HCT116 (cell line): ENCODE data around the gene TICAM2. TPM values are rescaled to one million over a fixed set of nuclear protein-coding genes. Genes with fewer than 3 reads are reported as not detected.
A peak's percentile ranks its signal among the peaks of the same experiment; 100 is the strongest.

Source experiments
- ATAC-seq: fragments of 200-7000 bp; cut with Tn5 transposase; 2 replicates; pipeline ENCODE4 v1.9.1; 2020; ENCODE audit warnings: mild to moderate bottlenecking, moderate library complexity
- BruUV-seq: library from RNA; stranded (reverse); fragments of 400-500 nt; replicated peaks from 2 replicates; lab custom pipeline; 2021; lab: Mats Ljungman, UMichigan
- CTCF ChIA-PET: fragments of 300-600 bp; sonication (Branson Sonifier 250); formaldehyde crosslinking; loops from one replicate; lab custom pipeline; 2021; ENCODE audit warnings: antibody characterized with exemption; lab: Charles Lee
- POLR2A ChIA-PET: fragments of 300-600, 350-600 bp; sonication (Branson Sonifier 250); formaldehyde crosslinking; loops from one replicate; lab custom pipeline; 2021; ENCODE audit warnings: antibody characterized with exemption; lab: Charles Lee
- RAD21 ChIA-PET, 2 experiments: fragments of 300-600 bp; sonication (Branson Sonifier 250); formaldehyde crosslinking; loops; one replicate each; lab custom pipeline; 2023; ENCODE audit warnings: low total read pairs in 2 of 2; ENCODE audit not compliant: uncharacterized antibody in 2 of 2, unreplicated experiment in 2 of 2, low non-redundant PET in 1 of 2; lab: Charles Lee
- DNase-seq: peaks from one replicate; pipeline ENCODE4 v3.0.0-alpha.2; 2010; ENCODE audit warnings: low read depth, low spot score
- H2AFZ ChIP-seq: fragments of 200-600 bp; shearing (Covaris generic), sonication (generic); 2 replicates; pipeline ENCODE4 v1.6.1; 2017; ENCODE audit warnings: low read depth, mixed run types, mixed read lengths, antibody characterized with exemption, low read length; ENCODE audit not compliant: poor library complexity, severe bottlenecking
- H3K27ac ChIP-seq: 2 replicates; pipeline ENCODE4 v1.5.1; 2012; ENCODE audit warnings: low read depth, low read length
- H3K27me3 ChIP-seq: fragments of 200-600 bp; sonication (generic); 2 replicates; pipeline ENCODE4 v1.6.1; 2016; ENCODE audit warnings: mixed run types, low read length, mixed read lengths; ENCODE audit not compliant: insufficient read depth
- H3K36me3 ChIP-seq, 2 experiments: fragments of 200-500 bp in 1 of 2; fragments of 200-600 bp in 1 of 2; sonication (Bioruptor generic) in 1 of 2; sonication (generic) in 1 of 2; 2 replicates each; pipeline versions ENCODE4 v1.5.1 to v1.6.1; 2014 to 2016; ENCODE audit warnings: low read length in 2 of 2, inconsistent platforms in 1 of 2, mixed read lengths in 1 of 2, mixed run types in 1 of 2; ENCODE audit not compliant: insufficient read depth in 2 of 2, control insufficient read depth in 1 of 2
- H3K4me1 ChIP-seq, 2 experiments: fragments of 200-600 bp in 1 of 2; sonication (generic) in 1 of 2; 2 replicates each; pipeline versions ENCODE4 v1.5.1 to v1.6.1; 2012 to 2017; ENCODE audit warnings: low read length in 2 of 2, inconsistent platforms in 1 of 2, mild to moderate bottlenecking in 1 of 2, mixed read lengths in 1 of 2, mixed run types in 1 of 2, moderate library complexity in 1 of 2; ENCODE audit not compliant: insufficient read depth in 2 of 2, control insufficient read depth in 1 of 2
- H3K4me2 ChIP-seq: fragments of 200-600 bp; sonication (generic); 2 replicates; pipeline ENCODE4 v1.6.1; 2017; ENCODE audit warnings: mixed run types, low read length, mixed read lengths
- H3K4me3 ChIP-seq, 2 experiments: fragments of 200-600 bp in 1 of 2; sonication (generic) in 1 of 2; replicated peaks in 1 of 2; 2 replicates each; pipeline ENCODE4 v1.5.1; 2011 to 2016; ENCODE audit warnings: low read length in 2 of 2, control low read depth in 1 of 2, low read depth in 1 of 2, mild to moderate bottlenecking in 1 of 2, mixed read lengths in 1 of 2, mixed run types in 1 of 2
- H3K79me2 ChIP-seq: fragments of 200-600 bp; sonication (generic); 2 replicates; pipeline ENCODE4 v1.6.1; 2017; ENCODE audit warnings: mild to moderate bottlenecking, mixed run types, low read length, moderate library complexity, mixed read lengths; ENCODE audit not compliant: insufficient read depth
- H3K9ac ChIP-seq: fragments of 200-600 bp; sonication (generic); 2 replicates; pipeline ENCODE4 v1.6.1; 2016; ENCODE audit warnings: low read length, mixed read lengths
- H3K9me2 ChIP-seq: fragments of 200-600 bp; sonication (generic), shearing (Covaris generic); 2 replicates; pipeline ENCODE4 v1.6.1; 2017; ENCODE audit warnings: mixed run types, mild to moderate bottlenecking, moderate library complexity; ENCODE audit not compliant: insufficient read depth
- H3K9me3 ChIP-seq, 2 experiments: fragments of 200-500 bp in 1 of 2; fragments of 200-600 bp in 1 of 2; sonication (Bioruptor generic) in 1 of 2; sonication (generic) in 1 of 2; 2 replicates each; pipeline ENCODE4 v1.6.1; 2014 to 2017; ENCODE audit warnings: low read length in 2 of 2, mixed read lengths in 2 of 2, inconsistent platforms in 1 of 2, low read depth in 1 of 2, mild to moderate bottlenecking in 1 of 2, mixed run types in 1 of 2, moderate library complexity in 1 of 2; ENCODE audit not compliant: control insufficient read depth in 1 of 2, insufficient read depth in 1 of 2
- H4K20me1 ChIP-seq: fragments of 200-600 bp; sonication (generic), shearing (Covaris generic); 2 replicates; pipeline ENCODE4 v1.6.1; 2017; ENCODE audit warnings: mixed run types, mild to moderate bottlenecking, moderate library complexity; ENCODE audit not compliant: insufficient read depth
- EGR1 ChIP-seq: IDR thresholded peaks from 2 replicates; pipeline ENCODE4 v1.6.1; 2012; ENCODE audit warnings: low read depth
- POLR2A ChIP-seq: IDR thresholded peaks from 2 replicates; pipeline ENCODE4 v1.7.0; 2011; ENCODE audit warnings: borderline replicate concordance; ENCODE audit not compliant: insufficient read depth, insufficient read length; ENCODE audit errors: extremely low read depth
- POLR2AphosphoS5 ChIP-seq: IDR thresholded peaks from 2 replicates; pipeline ENCODE4 v1.6.1; 2011; ENCODE audit warnings: mild to moderate bottlenecking, low read depth, low read length, moderate library complexity
- intact Hi-C: fragments of 100-400 bp; cut with micrococcal nuclease; formaldehyde crosslinking; loops from 2 replicates; pipeline ENCODE4 v1.10.0; 2022
- total RNA-seq: library from RNA; stranded (reverse); gene quantifications from one replicate; pipeline ENCODE4 v1.2.1, GENCODE V29; 2021; ENCODE audit not compliant: unreplicated experiment
- TF ChIP-seq, protein P1 (sequence below), 3 experiments: fragments of 200-600 bp in 1 of 3; sonication (generic) in 1 of 3; IDR thresholded peaks in 2 of 3; conservative IDR thresholded peaks in 1 of 3; 2 replicates each; pipeline ENCODE4 v1.5.1; 2012 to 2017; ENCODE audit warnings: low read depth in 2 of 3, low read length in 2 of 3, antibody characterized with exemption in 1 of 3, borderline replicate concordance in 1 of 3, control low read depth in 1 of 3, mild to moderate bottlenecking in 1 of 3, mixed read lengths in 1 of 3, mixed run types in 1 of 3, moderate library complexity in 1 of 3; ENCODE audit not compliant: insufficient read depth in 1 of 3
- TF ChIP-seq, protein P2 (sequence below): IDR thresholded peaks from 2 replicates; pipeline ENCODE4 v1.6.1; 2012

The TICAM2 gene
- total RNA-seq, 1 experiment from 2014 or later, result 2.9 TPM

DNA sequence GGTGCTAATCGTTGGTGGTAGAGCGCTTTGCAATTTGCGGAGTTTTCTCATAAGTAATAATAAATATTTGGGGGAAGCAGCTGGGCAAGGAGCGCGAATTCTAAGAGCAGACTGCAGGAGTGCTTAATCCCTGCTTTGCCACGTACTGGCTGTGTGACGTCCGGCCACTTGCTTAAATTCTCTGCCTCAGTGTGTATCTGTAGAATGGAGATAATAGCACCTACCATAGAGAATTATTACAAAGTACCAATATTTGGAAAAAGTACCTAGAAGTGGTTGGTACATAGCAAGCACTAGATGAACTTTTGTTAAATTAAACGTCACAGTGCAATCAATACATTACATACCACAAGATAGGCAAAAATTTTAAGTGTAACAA, 24.2 kb upstream of the TICAM2 start:
- CTCF ChIA-PET, result no interaction called here
- H3K27ac ChIP-seq, result peak overlapping the region; percentile 36; the same call in 1 of the 2 replicates
- TSS peak; percentile 98 for BruUV-seq

More for the DNA sequence above, 24.2 kb upstream of the TICAM2 start:
- TF ChIP-seq, protein P1, sequence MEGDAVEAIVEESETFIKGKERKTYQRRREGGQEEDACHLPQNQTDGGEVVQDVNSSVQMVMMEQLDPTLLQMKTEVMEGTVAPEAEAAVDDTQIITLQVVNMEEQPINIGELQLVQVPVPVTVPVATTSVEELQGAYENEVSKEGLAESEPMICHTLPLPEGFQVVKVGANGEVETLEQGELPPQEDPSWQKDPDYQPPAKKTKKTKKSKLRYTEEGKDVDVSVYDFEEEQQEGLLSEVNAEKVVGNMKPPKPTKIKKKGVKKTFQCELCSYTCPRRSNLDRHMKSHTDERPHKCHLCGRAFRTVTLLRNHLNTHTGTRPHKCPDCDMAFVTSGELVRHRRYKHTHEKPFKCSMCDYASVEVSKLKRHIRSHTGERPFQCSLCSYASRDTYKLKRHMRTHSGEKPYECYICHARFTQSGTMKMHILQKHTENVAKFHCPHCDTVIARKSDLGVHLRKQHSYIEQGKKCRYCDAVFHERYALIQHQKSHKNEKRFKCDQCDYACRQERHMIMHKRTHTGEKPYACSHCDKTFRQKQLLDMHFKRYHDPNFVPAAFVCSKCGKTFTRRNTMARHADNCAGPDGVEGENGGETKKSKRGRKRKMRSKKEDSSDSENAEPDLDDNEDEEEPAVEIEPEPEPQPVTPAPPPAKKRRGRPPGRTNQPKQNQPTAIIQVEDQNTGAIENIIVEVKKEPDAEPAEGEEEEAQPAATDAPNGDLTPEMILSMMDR (IDR thresholded peaks at IDR 0.05 in 2 of 3, conservative IDR thresholded peaks at IDR 0.05 in 1 of 3; ENCODE audit: borderline replicate concordance in 1 of 3, insufficient read depth in 1 of 3, low read depth in 2 of 3, low read length in 2 of 3), result no peak
- TF ChIP-seq POLR2A (no peak), EGR1 (no peak), POLR2AphosphoS5 (no peak)
- TF ChIP-seq, protein P2, sequence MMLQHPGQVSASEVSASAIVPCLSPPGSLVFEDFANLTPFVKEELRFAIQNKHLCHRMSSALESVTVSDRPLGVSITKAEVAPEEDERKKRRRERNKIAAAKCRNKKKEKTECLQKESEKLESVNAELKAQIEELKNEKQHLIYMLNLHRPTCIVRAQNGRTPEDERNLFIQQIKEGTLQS, result no peak
- peaks cover 6 to 26% of the 10 kb centered on the region in 2 experiments for H3K4me1 ChIP-seq
- no peaks in the 10 kb centered on the region for H3K27me3 ChIP-seq
- H2AFZ ChIP-seq, result no peak overlapping the region
- H3K9me3 ChIP-seq, result no peaks in the 10 kb centered on the region
- no peaks in the 10 kb centered on the region for H3K9me2 ChIP-seq
- peak overlapping the region; percentile 92 to 94 for H3K4me3 ChIP-seq
- POLR2A ChIA-PET, result interaction anchor here (0.7 kb wide), 1 partner anchor 295 kb away, joined by 3 read pairs; no protein-coding TSS in a partner anchor
- H4K20me1 ChIP-seq, result 0 out of 2 replicates have a peak, but pooled peaks cover 6% of the 10 kb centered on the region
- H3K4me2 ChIP-seq, result peak overlapping the region; percentile 72
- RAD21 ChIA-PET, result no interaction called here
- intact Hi-C loops, result loop anchor here (1.0 to 2.0 kb wide), 2 partner anchors 215 to 302 kb away; partner anchors contain the start of genes AP3S1 and ATG12
- DNase-seq, result peak; percentile 24
- peaks cover 49% of the 10 kb centered on the region for H3K79me2 ChIP-seq
- H3K9ac ChIP-seq, result peak overlapping the region; percentile 96
- H3K36me3 ChIP-seq, result peaks cover 6 to 8% of the 10 kb centered on the region in 2 experiments; a peak in 3 of 4 replicates
- peak; percentile 50 for ATAC-seq
